ENCODE data around the gene CCDC88A.
A peak's percentile ranks its signal among the peaks of the same experiment; 100 is the strongest.
"Not testable (repeated sequence)": the region's sequence is repeated elsewhere in the genome, so short reads cannot be mapped to it uniquely, and the experiment has no call there.

CCDC88A gene

GRCh38 chr2:55301277-55301676, 118.4 kb downstream of the CCDC88A start:
- DNase-seq, result no peak

GRCh38 chr2:55296393-55296792, 123.3 kb downstream of the CCDC88A start:
- no peak for DNase-seq

- no peak for DNase-seq
These were observed 136.6 kb downstream of the CCDC88A start for GRCh38 chr2:55283083-55283482.

GRCh38 chr2:55282110-55282917, 137.3 kb downstream of the CCDC88A start:
- DNase-seq, result peak; percentile 86

GRCh38 chr2:55280851-55281546, 138.7 kb downstream of the CCDC88A start:
- DNase-seq, result not testable (repeated sequence)

GRCh38 chr2:55279859-55280424, 139.7 kb downstream of the CCDC88A start:
- DNase-seq, result not testable (repeated sequence)

GRCh38 chr2:55279214-55279835, 140.3 kb downstream of the CCDC88A start:
- DNase-seq, result not testable (repeated sequence)

- DNase-seq, result no peak
These were observed 142.3 kb downstream of the CCDC88A start for GRCh38 chr2:55277310-55277709.

GRCh38 chr2:55274346-55274745, 145.3 kb downstream of the CCDC88A start:
- not testable (repeated sequence) for DNase-seq

GRCh38 chr2:55269645-55269990, 150.0 kb downstream of the CCDC88A start:
- DNase-seq, result peak; percentile 1

GRCh38 chr2:55268907-55269644, 150.6 kb downstream of the CCDC88A start, which contains the start of gene MTIF2:
MTIF2 (minus strand) TSS chr2:55269231; CDS start chr2:55263858, 5,373 bp downstream.
- peak; percentile 91 for DNase-seq

- peak; percentile 1 for DNase-seq
These were observed 151.3 kb downstream of the CCDC88A start for GRCh38 chr2:55268288-55268906.

GRCh38 chr2:55259586-55259985, 160.1 kb downstream of the CCDC88A start:
- not testable (repeated sequence) for DNase-seq

- no peak for DNase-seq
These were observed 166.8 kb downstream of the CCDC88A start for GRCh38 chr2:55252832-55253231.

GRCh38 chr2:55247025-55247424, 172.6 kb downstream of the CCDC88A start:
- no peak for DNase-seq

- no peak for DNase-seq
These were observed 174.2 kb downstream of the CCDC88A start for GRCh38 chr2:55245411-55245810.

- DNase-seq, result no peak
These were observed 177.0 kb downstream of the CCDC88A start for GRCh38 chr2:55242617-55243016.

- DNase-seq, result not testable (repeated sequence)
These were observed 178.1 kb downstream of the CCDC88A start for GRCh38 chr2:55241582-55241981.

- no peak for DNase-seq
These were observed 179.9 kb downstream of the CCDC88A start for GRCh38 chr2:55239656-55240222.

All from fibroblast of skin of back (primary cell).